ENCODE results near the gene FGF14.

GRCh38 chr13:102359264-102359663 lies 42.6 kb downstream of the FGF14 start:
- TF ChIP-seq CTCF (conservative IDR thresholded peaks at IDR 0.05) (no peak), ZFX (IDR thresholded peaks at IDR 0.05) (no peak)

Data from C4-2B (cell line).